Measurements from ENCODE around the gene COA3. TPM values are rescaled to one million over a fixed set of nuclear protein-coding genes. Genes with fewer than 3 reads are reported as not detected.

The COA3 gene
- total and polyA plus RNA-seq, 2 experiments from 2014 or later = 81.2 to 138 TPM

- Histone ChIP-seq H3K4me2 (no peak overlapping the region), H3K4me1 (ENCODE audit: insufficient read depth) (peaks cover 5% of the 10 kb centered on the region; the same call in 1 of the 2 replicates), H3K27me3 (ENCODE audit: insufficient read depth) (no peaks in the 10 kb centered on the region), H4K20me1 (replicated peaks; ENCODE audit: insufficient read depth) (0 out of 2 replicates have a peak, but pooled peaks cover 6% of the 10 kb centered on the region), H3K36me3 (ENCODE audit: insufficient read depth) (peaks cover 9% of the 10 kb centered on the region), H3F3A (replicated peaks; ENCODE audit: low read depth) (no peaks in the 10 kb centered on the region), H2AFZ (no peak overlapping the region), H3K9me2 (ENCODE audit: insufficient read depth) (no peaks in the 10 kb centered on the region), H3K27ac (ENCODE audit: low read depth) (no peak overlapping the region), H3K79me2 (replicated peaks; ENCODE audit: insufficient read depth) (peaks cover 26% of the 10 kb centered on the region), H3K4me3 (no peak overlapping the region)
- no peaks in the 10 kb centered on the region for H3K9me3 Mint-ChIP-seq
- no peak overlapping the region for H3K27ac Mint-ChIP-seq
- peaks cover 20% of the 10 kb centered on the region for H3K36me3 Mint-ChIP-seq (ENCODE audit: low read depth)
- no peak overlapping the region; the same call in 2 of the 3 replicates for H3K4me3 Mint-ChIP-seq
- TF ChIP-seq CTCF (conservative IDR thresholded peaks at IDR 0.05; ENCODE audit: low read depth in 2 of 2) (no peak), REST (IDR thresholded peaks at IDR 0.05; ENCODE audit: unreplicated experiment) (no peak), EZH2phosphoT487 (IDR thresholded peaks at IDR 0.05; ENCODE audit: unreplicated experiment) (no peak), ETS1 (IDR thresholded peaks at IDR 0.05) (no peak), EZH2 (IDR thresholded peaks at IDR 0.05; ENCODE audit: low read depth, unreplicated experiment) (no peak), CREB1 (CRISPR knock-in tag; IDR thresholded peaks at IDR 0.05; ENCODE audit: low read depth) (no peak)
- H3K27me3 Mint-ChIP-seq (ENCODE audit: insufficient read depth, low read depth, poor library complexity) = peaks cover 10% of the 10 kb centered on the region
- H3K4me1 Mint-ChIP-seq = peaks cover 16% of the 10 kb centered on the region
- ATAC-seq = no peak
- DNase-seq (ENCODE audit: low spot score) = no peak
These were observed 32.5 kb upstream of the COA3 start for GRCh38 chr17:42830971-42831370.

- H3K79me2 ChIP-seq (replicated peaks; ENCODE audit: insufficient read depth) = peaks cover 13% of the 10 kb centered on the region
- Mint-ChIP-seq H3K9me3 (no peaks in the 10 kb centered on the region), H3K27ac (no peak overlapping the region), H3K36me3 (ENCODE audit: low read depth) (no peaks in the 10 kb centered on the region; the same call in 2 of the 3 replicates), H3K27me3 (ENCODE audit: insufficient read depth, low read depth, poor library complexity) (peaks cover 3% of the 10 kb centered on the region), H3K4me3 (no peak overlapping the region), H3K4me1 (peaks cover 7% of the 10 kb centered on the region)
- H3F3A ChIP-seq (replicated peaks; ENCODE audit: low read depth) = 0 out of 2 replicates have a peak, but pooled peaks cover 6% of the 10 kb centered on the region
- no peak overlapping the region for H2AFZ ChIP-seq
- no peak overlapping the region for H3K27ac ChIP-seq (ENCODE audit: low read depth)
- H3K27me3 ChIP-seq (ENCODE audit: insufficient read depth) = no peaks in the 10 kb centered on the region
- peaks cover 12% of the 10 kb centered on the region for H3K4me1 ChIP-seq (ENCODE audit: insufficient read depth)
- H3K4me2 ChIP-seq = no peak overlapping the region
- ATAC-seq (no peak), DNase-seq (ENCODE audit: low spot score) (no peak)
- H3K36me3 ChIP-seq (ENCODE audit: insufficient read depth) = no peaks in the 10 kb centered on the region
- H4K20me1 ChIP-seq (replicated peaks; ENCODE audit: insufficient read depth) = no peaks in the 10 kb centered on the region; the same call in 1 of the 2 replicates
- H3K9me2 ChIP-seq (ENCODE audit: insufficient read depth) = no peaks in the 10 kb centered on the region
- H3K4me3 ChIP-seq = no peak overlapping the region
- TF ChIP-seq ZNF331 (CRISPR knock-in tag; IDR thresholded peaks at IDR 0.05; ENCODE audit: low read depth) (no peak), ZNF462 (CRISPR knock-in tag; IDR thresholded peaks at IDR 0.05) (no peak), EZH2phosphoT487 (IDR thresholded peaks at IDR 0.05; ENCODE audit: unreplicated experiment) (no peak)
These were observed 29.0 kb upstream of the COA3 start for GRCh38 chr17:42827472-42827871.

All from GM23338 (cell line).